K562 (cell line): ENCODE results near the gene ZBTB43. TPM values are rescaled to one million over a fixed set of nuclear protein-coding genes. Genes with fewer than 3 reads are reported as not detected.

Source experiments
- ATAC-seq: fragments of 200-7000 bp; cut with Tn5 transposase; 3 replicates; pipeline ENCODE4 v1.9.1; 2020; ENCODE audit warnings: moderate library complexity
- BruUV-seq: library from RNA; stranded (reverse); fragments of 400-500 nt; replicated peaks from 2 replicates; lab custom pipeline; 2021; lab: Mats Ljungman, UMichigan
- CTCF ChIA-PET: fragments of 300-600 bp; formaldehyde crosslinking; extraction: SDS; loops from one replicate; lab custom pipeline; 2021; ENCODE audit warnings: low intra/inter-chr PET ratio; lab: Yijun Ruan, JAX
- POLR2A ChIA-PET: fragments of 300-600, 350-650 bp; sonication (Branson Sonifier 250); formaldehyde crosslinking; extraction: SDS; loops from one replicate; lab custom pipeline; 2021; ENCODE audit warnings: antibody characterized with exemption, inconsistent platforms; lab: Yijun Ruan, JAX
- DNase-seq, 4 experiments: peaks; one replicate each; pipeline versions ENCODE4 v3.0.0 to v3.0.0-alpha.2; 2011 to 2018; ENCODE audit warnings: low spot score in 3 of 4, mixed read lengths in 3 of 4; ENCODE audit errors: extremely low read depth in 1 of 4
- FAIRE-seq: peaks from 2 replicates; lab custom pipeline; 2011; peaks lifted over from hg19 to GRCh38; lab: Jason Lieb, UNC
- H2AFZ ChIP-seq: 2 replicates; pipeline ENCODE4 v1.6.0; 2011; ENCODE audit warnings: low read depth, low read length, control low read depth, inconsistent platforms
- H3K27ac ChIP-seq: fragments of 200-600 bp; 3 replicates; pipeline ENCODE4 v1.8.0; 2011; ENCODE audit warnings: low read depth, mild to moderate bottlenecking, control low read depth, inconsistent platforms, low read length, moderate library complexity, mixed read lengths; ENCODE audit errors: extremely low read depth
- H3K27me3 ChIP-seq, 2 experiments: fragments of 300-600 bp in 1 of 2; 2 replicates in 1 of 2; 3 replicates in 1 of 2; pipeline versions ENCODE4 v1.6.0 to v1.8.0; 2011; ENCODE audit warnings: inconsistent platforms in 2 of 2, low read length in 2 of 2, mild to moderate bottlenecking in 1 of 2, mixed read lengths in 1 of 2, moderate library complexity in 1 of 2; ENCODE audit not compliant: control insufficient read depth in 2 of 2, insufficient read depth in 2 of 2
- H3K36me3 ChIP-seq: fragments of 300-600 bp; 3 replicates; pipeline ENCODE4 v1.8.0; 2011; ENCODE audit warnings: mild to moderate bottlenecking, low read length, inconsistent platforms; ENCODE audit not compliant: control insufficient read depth, insufficient read depth
- H3K4me1 ChIP-seq, 2 experiments: fragments of 200-600 bp in 1 of 2; replicated peaks in 1 of 2; 2 replicates in 1 of 2; 3 replicates in 1 of 2; pipeline versions ENCODE4 v1.5.1 to v1.8.0; 2011; ENCODE audit warnings: inconsistent platforms in 2 of 2, low read length in 2 of 2, mild to moderate bottlenecking in 1 of 2, mixed read lengths in 1 of 2, moderate library complexity in 1 of 2; ENCODE audit not compliant: control insufficient read depth in 2 of 2, insufficient read depth in 2 of 2
- H3K4me2 ChIP-seq: 2 replicates; pipeline ENCODE4 v1.6.1; 2011; ENCODE audit warnings: low read length, control low read depth, inconsistent platforms, mixed read lengths; ENCODE audit not compliant: insufficient read depth
- H3K4me3 ChIP-seq: fragments of 200-600 bp; sonication (generic), shearing (Covaris generic); 2 replicates; pipeline ENCODE4 v1.5.1; 2016; ENCODE audit warnings: control low read depth, inconsistent platforms
- H3K79me2 ChIP-seq: fragments of 200-600 bp; 3 replicates; pipeline ENCODE4 v1.8.0; 2011; ENCODE audit warnings: low read length, inconsistent platforms; ENCODE audit not compliant: control insufficient read depth, insufficient read depth
- H3K9ac ChIP-seq, 2 experiments: 2 replicates each; pipeline versions ENCODE4 v1.6.0 to v1.6.1; 2011; ENCODE audit warnings: low read depth in 2 of 2, low read length in 2 of 2, control low read depth in 1 of 2, inconsistent platforms in 1 of 2, mild to moderate bottlenecking in 1 of 2, mixed read lengths in 1 of 2; ENCODE audit not compliant: insufficient read depth in 1 of 2
- H3K9me1 ChIP-seq: one replicate; pipeline ENCODE4 v1.6.0; 2011; ENCODE audit warnings: inconsistent platforms, mild to moderate bottlenecking, low read length, moderate library complexity; ENCODE audit not compliant: control insufficient read depth, insufficient read depth
- H3K9me3 ChIP-seq: replicated peaks from 2 replicates; pipeline ENCODE4 v1.5.1; 2011; ENCODE audit warnings: low read depth, low read length, inconsistent platforms; ENCODE audit not compliant: control insufficient read depth, insufficient read depth
- H4K20me1 ChIP-seq: replicated peaks from 2 replicates; pipeline ENCODE4 v1.6.1; 2011; ENCODE audit warnings: low read length, inconsistent platforms, mixed read lengths; ENCODE audit not compliant: control insufficient read depth, insufficient read depth
- HMBOX1 ChIP-seq: sonication (generic); IDR thresholded peaks from 2 replicates; pipeline ENCODE4 v1.6.1; 2016
- ZNF395 ChIP-seq: fragments of 200-800 bp; sonication (Bioruptor generic); IDR thresholded peaks from 2 replicates; pipeline ENCODE4 v1.6.1; 2017; ENCODE audit warnings: missing genetic modification characterization, missing compliant biosample characterization
- WGBS: fragments of 100-300 bp; shearing (Covaris generic); methylation state at CpG from one replicate; pipeline ENCODE4 v1.1.6; 2016; ENCODE audit warnings: low coverage, mixed read lengths; ENCODE audit not compliant: insufficient coverage; ENCODE audit errors: missing lambda C conversion rate; 5-methylcytosine and 5-hydroxymethylcytosine counted together
- in situ Hi-C: fragments of 300-500 bp; cut with MboI; formaldehyde crosslinking; loops from 4 replicates; pipeline ENCODE4 v1.15.0; 2018; ENCODE audit warnings: inconsistent platforms, mixed read lengths
- intact Hi-C: fragments of 100-400 bp; cut with micrococcal nuclease; formaldehyde crosslinking; loops from 2 replicates; pipeline ENCODE4 v1.14.2; 2022
- polyA plus RNA-seq, 8 experiments: library from polyadenylated mRNA; depleted of rRNA in 4 of 8; stranded (reverse) in 5 of 8; unstranded in 3 of 8; fragments of >200 nt; fragmentation: Nextera tagmentation in 2 of 8; fragmentation: Illumina TruSeq in 1 of 8; extraction: Ambion mirVana in 2 of 8; extraction: Trizol in 1 of 8; gene quantifications; 2 replicates each; pipeline versions ENCODE4 v1.2.1 to v1.2.3, GENCODE V29; 2011 to 2014; ENCODE audit warnings: inconsistent platforms in 1 of 8, missing spikeins in 1 of 8
- total RNA-seq, 7 experiments: library from RNA; depleted of rRNA in 6 of 7; stranded (reverse); fragments of >200 nt in 6 of 7; fragmentation: Illumina TruSeq in 2 of 7; extraction: Trizol in 2 of 7; gene quantifications; 2 replicates each; pipeline versions ENCODE4 v1.2.1 to v1.2.3, GENCODE V29; 2011 to 2021; ENCODE audit warnings: low replicate concordance in 1 of 7

The ZBTB43 gene
- total and polyA plus RNA-seq, 9 of the 15 experiments (the other 6 are each of a cell fraction or from before 2014, with no cell fraction given) = 3.9 to 17.2 (median 9.1) TPM

GRCh38 chr9:126839301-126839700 is 34.5 kb downstream of the ZBTB43 start:
- DNase-seq (no peak), FAIRE-seq (no peak), ATAC-seq (no peak)
- in situ Hi-C loops (no loop called here), intact Hi-C loops (no loop called here)
- ChIA-PET POLR2A (interaction anchor here (0.7 to 1.2 kb wide), 3 partner anchors 10 to 24 kb away, joined by 3 read pairs; no protein-coding TSS in a partner anchor), CTCF (no interaction called here)
- H3K27me3 ChIP-seq = no peaks in the 10 kb centered on the region
- H3K9me3 ChIP-seq = no peaks in the 10 kb centered on the region
- no peak overlapping the region; the same call in 1 of the 2 replicates for H3K4me2 ChIP-seq
- no peaks in the 10 kb centered on the region for H4K20me1 ChIP-seq
- H3K36me3 ChIP-seq = peaks cover 27% of the 10 kb centered on the region
- H3K4me3 ChIP-seq = no peak overlapping the region
- no peak overlapping the region for H2AFZ ChIP-seq
- H3K4me1 ChIP-seq = peaks cover 8 to 17% of the 10 kb centered on the region in 2 experiments
- no peak overlapping the region for H3K27ac ChIP-seq
- no peak overlapping the region for H3K9ac ChIP-seq
- no TSS peak for BruUV-seq
- TF ChIP-seq HMBOX1 (no peak), ZNF395 (CRISPR knock-in tag) (no peak)
- H3K9me1 ChIP-seq = peaks cover 8% of the 10 kb centered on the region
- 92% methylated on average over 8 of the region's 8 CpGs for WGBS
- peaks cover 12% of the 10 kb centered on the region; the same call in 2 of the 3 replicates for H3K79me2 ChIP-seq
